Stimulated activated CD4-positive, alpha-beta T cell treated with anti-CD3 and anti-CD28 coated beads, Interleukin-1b, Interleukin-23, amount 100 ng/mL, for 4 hours (primary cell): ENCODE measurements around the gene CDCA7.
"Not testable (repeated sequence)": the region's sequence is repeated elsewhere in the genome, so short reads cannot be mapped to it uniquely, and the experiment has no call there.

ENCODE experiments used
- DNase-seq, 2 donors: peaks; one replicate each; pipeline ENCODE4 v3.0.0-alpha.2; 2020; ENCODE audit warnings: low read depth in 2 of 2

CDCA7 gene

DNA sequence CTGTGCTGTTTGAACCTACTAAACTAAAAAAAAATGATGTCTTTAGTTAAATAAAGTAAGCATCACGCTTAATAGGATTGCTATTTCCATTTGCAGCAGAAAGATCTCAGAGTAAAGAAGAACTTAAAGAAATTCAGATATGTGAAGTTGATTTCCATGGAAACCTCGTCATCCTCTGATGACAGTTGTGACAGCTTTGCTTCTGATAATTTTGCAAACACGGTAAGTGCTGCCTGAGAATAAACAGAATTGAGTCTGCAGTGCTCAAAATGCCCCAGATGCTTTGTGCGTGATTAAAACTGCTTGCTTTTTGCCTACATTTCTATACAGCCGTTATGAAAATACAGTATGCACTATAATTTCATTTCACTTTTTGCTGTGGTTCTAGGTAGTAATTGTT, 3.9 kb downstream of the CDCA7 start:
- no peak for DNase-seq

DNA sequence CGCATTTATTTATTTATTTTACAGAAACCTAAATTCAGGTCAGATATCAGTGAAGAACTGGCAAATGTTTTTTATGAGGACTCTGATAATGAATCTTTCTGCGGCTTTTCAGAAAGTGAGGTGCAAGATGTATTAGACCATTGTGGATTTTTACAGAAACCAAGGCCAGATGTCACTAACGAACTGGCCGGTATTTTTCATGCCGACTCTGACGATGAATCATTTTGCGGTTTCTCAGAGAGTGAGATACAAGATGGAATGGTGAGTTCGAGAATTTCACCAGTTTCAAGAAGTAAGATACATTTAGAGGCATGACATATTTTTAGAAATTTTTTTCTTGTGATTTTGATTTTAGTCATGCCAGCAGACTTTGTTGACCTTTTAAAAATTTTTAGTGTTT, 4.6 kb downstream of the CDCA7 start:
- DNase-seq: no peak

GRCh38 chr2:173370198-173370597, 15.5 kb downstream of the CDCA7 start:
- no peak for DNase-seq

GRCh38 chr2:173371023-173371422, 16.4 kb downstream of the CDCA7 start:
- DNase-seq: no peak

GRCh38 chr2:173373290-173373689, 18.6 kb downstream of the CDCA7 start:
- DNase-seq: no peak

GRCh38 chr2:173374634-173375033, 20.0 kb downstream of the CDCA7 start:
- DNase-seq: no peak

DNA sequence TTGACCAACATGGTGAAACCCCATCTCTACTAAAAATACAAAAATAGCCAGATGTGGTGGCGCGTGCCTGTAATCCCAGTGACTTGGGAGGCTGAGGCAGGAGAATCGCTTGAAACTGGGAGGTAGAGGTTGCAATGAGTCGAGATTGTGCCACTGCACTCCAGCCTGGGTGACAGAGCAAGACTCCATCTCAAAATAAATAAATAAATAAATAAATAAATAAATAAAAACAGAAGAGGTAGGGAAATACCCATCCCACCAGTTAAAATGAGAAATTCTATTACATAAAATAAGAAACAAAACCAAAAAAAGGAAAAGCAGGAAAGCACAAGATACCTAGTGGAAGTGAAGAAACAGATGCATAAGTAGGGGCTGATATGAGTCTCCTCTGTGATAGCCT, 30.9 kb downstream of the CDCA7 start:
- DNase-seq: not testable (repeated sequence)

DNA sequence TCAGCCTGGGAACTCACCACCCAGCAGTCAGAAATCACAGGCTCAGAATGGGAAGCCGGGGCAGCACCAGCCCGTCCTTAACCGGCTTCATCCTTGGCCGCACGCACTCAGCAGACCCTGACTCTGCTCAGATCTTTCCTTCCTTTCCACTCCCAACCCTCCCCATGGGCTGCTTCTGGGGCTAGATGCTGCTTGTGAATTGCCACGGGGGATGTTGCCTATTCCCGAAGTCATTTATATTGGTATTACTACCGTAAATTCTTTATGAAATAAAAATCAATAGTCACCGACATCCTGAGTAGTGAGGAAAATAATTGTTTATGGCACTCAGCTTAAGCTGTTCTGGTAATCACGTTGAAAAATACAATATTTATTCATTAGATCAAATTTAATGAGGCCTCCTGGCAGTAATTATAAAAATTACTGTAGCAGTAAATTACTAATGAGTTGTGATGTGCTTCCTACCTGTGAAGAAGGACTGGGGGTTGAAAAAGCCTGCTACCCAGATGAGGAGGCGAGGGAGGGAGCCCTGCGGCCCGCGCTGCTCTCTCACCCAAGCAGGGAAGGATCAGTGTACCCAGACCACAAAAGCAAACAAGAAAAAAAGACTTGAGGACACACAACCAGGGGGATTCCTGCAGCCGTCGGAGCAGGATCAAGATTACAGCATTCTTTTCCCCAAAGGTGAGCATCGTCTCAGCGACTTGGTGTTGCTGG, 31.5 kb downstream of the CDCA7 start:
- DNase-seq: no peak

DNA sequence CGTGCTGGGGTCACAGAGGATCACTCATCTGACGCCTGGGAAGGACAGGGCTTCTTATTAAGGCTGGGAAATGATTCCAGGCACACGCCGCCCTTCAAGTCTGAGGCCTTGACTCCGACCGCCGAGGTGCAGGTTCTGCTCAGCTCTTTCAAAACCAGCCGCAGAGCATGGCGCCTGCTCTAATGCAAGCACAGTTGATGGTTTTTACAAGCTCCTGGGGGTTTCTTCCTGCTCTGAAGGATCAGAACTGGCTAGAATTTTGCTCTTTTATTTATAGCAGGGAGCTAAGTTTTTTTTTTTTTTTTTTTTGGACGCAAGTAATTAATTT, 32.0 kb downstream of the CDCA7 start:
- no peak for DNase-seq

GRCh38 chr2:173387079-173387478, 32.4 kb downstream of the CDCA7 start:
- DNase-seq: no peak

GRCh38 chr2:173387660-173388059, 33.0 kb downstream of the CDCA7 start:
- no peak for DNase-seq

DNA sequence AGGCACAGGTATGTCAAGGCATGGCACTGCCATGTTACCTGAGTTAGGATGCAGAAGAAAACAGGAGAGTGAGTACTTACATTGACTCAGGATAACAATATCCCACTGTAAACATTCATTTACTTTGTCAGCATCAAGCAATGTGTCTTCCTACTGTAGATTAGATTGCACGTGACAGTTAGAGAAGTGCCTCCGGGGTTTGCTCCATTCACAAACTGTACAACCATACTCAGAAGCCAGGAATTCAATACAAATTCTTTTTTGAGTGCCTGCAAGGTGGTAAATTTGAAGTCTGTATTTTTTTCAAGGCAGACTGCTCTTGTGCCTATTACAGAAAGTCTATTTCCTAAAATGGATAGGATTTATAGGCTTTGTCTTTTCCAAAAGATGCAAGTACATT, 34.1 kb downstream of the CDCA7 start:
- DNase-seq: no peak

GRCh38 chr2:173390036-173390435, 35.4 kb downstream of the CDCA7 start:
- no peak for DNase-seq

DNA sequence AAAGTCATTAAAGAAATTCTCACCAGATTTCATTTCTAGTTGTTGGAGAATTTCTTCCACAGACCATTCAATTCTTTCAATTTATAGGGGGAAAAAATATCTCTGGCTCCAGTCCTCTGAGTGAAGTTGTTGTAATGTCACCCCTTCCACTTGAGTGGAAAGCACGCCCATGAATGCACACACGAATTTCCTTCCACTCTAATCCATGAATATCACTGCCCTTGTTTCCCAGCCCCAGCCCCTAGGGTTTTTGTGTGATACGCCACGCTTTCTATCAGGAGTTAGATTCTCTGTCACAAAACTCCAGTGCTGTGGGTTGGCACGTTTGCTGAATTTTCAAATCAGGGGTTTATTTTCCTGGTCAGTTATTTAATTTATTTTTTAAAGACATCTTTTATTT, 38.1 kb downstream of the CDCA7 start:
- no peak for DNase-seq

- DNase-seq: no peak
Observed at GRCh38 chr2:173393186-173393585, 38.5 kb downstream of the CDCA7 start.

- DNase-seq: no peak
Observed at GRCh38 chr2:173393636-173394035, 39.0 kb downstream of the CDCA7 start.

DNA sequence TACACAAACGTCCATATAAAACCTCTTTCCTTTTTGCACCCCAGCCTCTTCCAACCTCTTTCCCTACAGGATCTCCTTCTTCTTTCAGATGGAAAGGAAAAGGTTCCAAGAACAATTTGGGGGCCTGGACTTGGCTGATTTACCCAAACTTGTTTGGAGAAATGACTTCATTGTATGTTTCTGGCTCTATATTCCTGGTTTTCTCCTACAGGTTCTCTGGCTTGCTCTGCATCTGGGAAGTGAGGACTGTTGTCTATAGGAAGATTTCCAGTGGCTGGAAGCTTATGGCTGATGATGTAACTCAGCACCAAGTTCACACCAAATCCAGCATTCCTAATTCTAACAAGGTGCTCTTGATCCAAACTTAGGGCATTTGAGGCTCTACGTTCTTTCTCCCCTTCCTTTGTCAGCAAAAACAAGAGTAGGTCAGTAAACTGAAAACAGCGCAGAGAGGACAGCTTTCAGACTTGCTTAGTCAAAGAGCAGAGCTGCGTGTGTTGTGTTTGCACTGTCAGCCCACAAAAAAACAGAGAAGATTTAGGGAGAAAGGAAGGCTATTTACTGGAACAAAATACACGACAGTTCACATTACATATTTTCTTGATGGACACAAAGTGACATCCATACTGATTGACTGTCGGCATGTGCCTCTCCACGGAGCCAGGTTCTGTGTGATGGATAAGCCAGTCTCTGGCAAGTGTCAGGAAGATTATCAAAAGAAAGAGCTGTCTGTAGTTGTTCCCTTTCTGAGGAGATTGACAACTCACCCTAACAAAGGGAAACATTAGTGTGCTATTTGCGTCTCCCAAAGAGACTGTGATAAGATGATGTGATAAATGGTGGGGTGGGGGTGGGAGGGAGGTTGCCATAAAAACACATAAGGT, 39.7 kb downstream of the CDCA7 start:
- no peak for DNase-seq

DNA sequence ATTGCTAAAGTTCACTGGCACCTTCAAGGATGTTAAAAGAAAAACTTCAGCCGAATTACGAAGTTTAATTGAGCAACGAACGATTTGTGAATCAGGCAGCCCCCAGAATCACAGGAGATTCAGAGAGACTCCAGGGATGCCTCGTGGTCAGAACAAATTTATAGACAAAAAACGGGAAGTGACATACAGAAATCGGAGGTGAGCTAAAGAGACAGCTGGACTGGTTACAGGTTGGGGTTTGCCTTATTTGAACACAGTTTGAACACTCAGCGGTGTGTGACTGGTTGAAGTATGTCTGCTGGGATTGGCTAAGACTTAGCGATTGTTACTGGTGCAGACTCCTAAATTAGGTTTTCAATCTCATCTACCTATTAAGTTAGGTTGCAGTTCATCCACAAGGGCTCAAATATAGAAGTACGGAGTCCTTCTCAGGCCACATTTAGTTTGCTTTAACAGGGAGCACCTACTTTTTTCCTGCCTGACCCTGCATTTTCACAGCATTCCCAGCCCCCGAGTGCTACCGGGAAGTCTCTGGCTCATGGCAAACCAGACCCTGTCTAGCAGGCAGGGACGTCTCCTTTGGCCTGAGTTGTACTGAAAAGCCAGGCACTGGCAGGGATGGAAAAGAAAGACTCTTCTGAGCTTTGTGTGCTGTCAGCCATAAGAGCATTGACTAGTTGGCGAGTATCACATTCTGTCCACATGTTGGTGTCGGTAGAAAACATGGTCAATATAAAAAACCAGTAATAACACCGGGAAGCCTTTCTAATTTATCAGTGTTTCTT, 41.1 kb downstream of the CDCA7 start:
- no peak for DNase-seq

DNA sequence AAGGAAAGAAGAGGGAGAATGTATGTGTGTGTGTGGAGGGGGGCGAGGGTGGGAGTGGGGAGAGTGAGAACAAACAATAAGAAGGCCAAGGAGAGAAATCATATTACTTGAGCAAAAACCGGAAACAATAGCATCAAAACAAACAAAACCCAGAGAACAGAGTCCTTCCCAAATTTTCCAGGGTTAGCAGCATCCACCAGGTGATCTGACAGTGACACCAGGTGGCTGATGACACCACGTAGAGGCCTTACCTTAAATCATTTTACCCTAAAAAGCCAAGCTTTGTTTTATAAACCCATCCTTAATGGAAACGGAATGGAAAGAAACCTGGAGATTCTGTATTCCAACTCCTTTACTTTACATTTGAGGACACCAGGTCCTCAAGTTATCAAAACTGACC, 42.9 kb downstream of the CDCA7 start:
- no peak for DNase-seq

GRCh38 chr2:173399229-173399628, 44.6 kb downstream of the CDCA7 start:
- no peak for DNase-seq

- DNase-seq: no peak
Observed at GRCh38 chr2:173400760-173401159, 46.1 kb downstream of the CDCA7 start.

DNA sequence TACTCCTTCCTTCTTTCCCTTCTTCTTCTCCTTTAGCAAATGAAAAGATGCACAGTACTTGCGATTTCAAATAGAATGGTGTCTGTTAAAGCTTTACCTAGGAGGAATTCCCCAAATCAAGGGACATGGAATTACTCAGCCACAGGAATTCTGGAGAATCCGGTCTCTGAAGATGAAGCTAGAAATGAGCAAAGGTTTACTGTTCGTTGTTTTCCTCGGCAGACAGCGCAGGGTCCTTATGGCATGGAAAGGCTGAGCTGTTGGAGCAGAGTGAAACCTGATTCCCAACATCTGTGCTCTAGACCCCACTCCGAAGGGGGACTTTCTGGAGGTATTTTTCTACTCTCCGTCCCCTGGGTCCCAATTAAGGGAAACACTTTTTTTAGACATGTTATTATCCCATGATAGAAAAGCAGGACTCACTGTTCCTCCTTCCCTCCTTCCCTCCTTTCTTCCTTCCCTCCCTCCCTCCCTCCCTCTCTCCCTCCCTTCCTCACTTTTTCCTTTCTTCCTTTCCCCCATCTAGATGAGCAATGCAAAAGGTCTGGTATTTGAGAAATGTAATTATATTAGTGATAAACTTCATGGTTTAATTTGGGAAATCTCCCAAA, 47.1 kb downstream of the CDCA7 start:
- DNase-seq: no peak
